OCI-LY3 (cell line): ENCODE results near the gene ARID3A.

Experiments
- EZH2phosphoT487 ChIP-seq: fragments of 200-600 bp; shearing (Covaris generic); IDR thresholded peaks from 2 replicates; pipeline ENCODE4 v1.6.1; 2018; ENCODE audit warnings: antibody characterized with exemption, mixed run types, low read depth
- TF ChIP-seq, protein P1 (sequence below): fragments of 200-600, 300-600 bp; sonication (generic); IDR thresholded peaks from 2 replicates; pipeline ENCODE4 v1.5.1; 2014; ENCODE audit warnings: antibody characterized with exemption, low read length, low read depth

DNA sequence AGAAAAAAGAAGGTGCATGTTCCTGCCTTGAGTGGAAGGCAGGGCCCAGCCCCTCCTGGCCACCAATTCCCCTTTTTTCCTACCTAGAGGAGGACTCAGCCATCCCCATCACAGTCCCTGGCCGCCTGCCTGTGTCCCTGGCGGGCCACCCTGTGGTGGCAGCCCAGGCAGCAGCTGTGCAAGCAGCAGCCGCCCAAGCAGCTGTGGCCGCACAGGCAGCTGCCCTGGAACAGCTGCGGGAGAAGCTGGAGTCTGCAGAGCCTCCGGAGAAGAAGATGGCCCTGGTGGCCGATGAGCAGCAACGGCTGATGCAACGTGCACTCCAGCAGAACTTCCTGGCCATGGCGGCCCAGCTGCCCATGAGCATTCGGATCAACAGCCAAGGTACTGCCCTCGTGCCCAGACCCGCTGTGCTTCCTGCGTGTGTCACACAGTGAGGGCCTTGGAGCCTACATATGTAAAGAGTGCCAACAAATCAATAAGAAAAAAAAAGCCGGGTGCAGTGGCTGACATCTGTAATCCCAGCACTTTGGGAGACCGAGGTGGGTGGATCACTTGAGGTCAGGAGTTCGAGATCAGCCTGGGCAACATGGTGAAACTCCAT lies 40.8 kb downstream of the ARID3A start:
- TF ChIP-seq, protein P1, sequence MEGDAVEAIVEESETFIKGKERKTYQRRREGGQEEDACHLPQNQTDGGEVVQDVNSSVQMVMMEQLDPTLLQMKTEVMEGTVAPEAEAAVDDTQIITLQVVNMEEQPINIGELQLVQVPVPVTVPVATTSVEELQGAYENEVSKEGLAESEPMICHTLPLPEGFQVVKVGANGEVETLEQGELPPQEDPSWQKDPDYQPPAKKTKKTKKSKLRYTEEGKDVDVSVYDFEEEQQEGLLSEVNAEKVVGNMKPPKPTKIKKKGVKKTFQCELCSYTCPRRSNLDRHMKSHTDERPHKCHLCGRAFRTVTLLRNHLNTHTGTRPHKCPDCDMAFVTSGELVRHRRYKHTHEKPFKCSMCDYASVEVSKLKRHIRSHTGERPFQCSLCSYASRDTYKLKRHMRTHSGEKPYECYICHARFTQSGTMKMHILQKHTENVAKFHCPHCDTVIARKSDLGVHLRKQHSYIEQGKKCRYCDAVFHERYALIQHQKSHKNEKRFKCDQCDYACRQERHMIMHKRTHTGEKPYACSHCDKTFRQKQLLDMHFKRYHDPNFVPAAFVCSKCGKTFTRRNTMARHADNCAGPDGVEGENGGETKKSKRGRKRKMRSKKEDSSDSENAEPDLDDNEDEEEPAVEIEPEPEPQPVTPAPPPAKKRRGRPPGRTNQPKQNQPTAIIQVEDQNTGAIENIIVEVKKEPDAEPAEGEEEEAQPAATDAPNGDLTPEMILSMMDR, result no peak
- no peak for TF ChIP-seq EZH2phosphoT487
